ENCODE data around the gene IFI6. TPM values are rescaled to one million over a fixed set of nuclear protein-coding genes. Genes with fewer than 3 reads are reported as not detected.

IFI6 gene
- total RNA-seq, 1 donor from 2014 or later = 42.1 TPM

GRCh38 chr1:27650171-27650538, 21.8 kb downstream of the IFI6 start:
- no peak for DNase-seq (ENCODE audit: low read depth)
- no peaks in the 10 kb centered on the region for H3K27me3 ChIP-seq (ENCODE audit: control insufficient read depth, insufficient read depth, low read length)
- no peaks in the 10 kb centered on the region for H3K36me3 ChIP-seq (ENCODE audit: control insufficient read depth, insufficient read depth, low read length)
- TF ChIP-seq CTCF (IDR thresholded peaks at IDR 0.05; ENCODE audit: insufficient read depth, low read length, poor library complexity, severe bottlenecking) = no peak
- H3K4me3 ChIP-seq (ENCODE audit: low read depth, low read length) = no peak overlapping the region

- no peak for TF ChIP-seq CTCF (IDR thresholded peaks at IDR 0.05; ENCODE audit: insufficient read depth, low read length, poor library complexity, severe bottlenecking)
- DNase-seq (ENCODE audit: low read depth) = no peak
- H3K4me3 ChIP-seq (ENCODE audit: low read depth, low read length) = no peak overlapping the region
- H3K27me3 ChIP-seq (ENCODE audit: control insufficient read depth, insufficient read depth, low read length) = no peaks in the 10 kb centered on the region
- no peaks in the 10 kb centered on the region for H3K36me3 ChIP-seq (ENCODE audit: control insufficient read depth, insufficient read depth, low read length)
These were observed 22.7 kb downstream of the IFI6 start for GRCh38 chr1:27649306-27649635.

GRCh38 chr1:27648602-27649305, 23.2 kb downstream of the IFI6 start:
- Histone ChIP-seq H3K27me3 (ENCODE audit: control insufficient read depth, insufficient read depth, low read length) (no peaks in the 10 kb centered on the region), H3K36me3 (ENCODE audit: control insufficient read depth, insufficient read depth, low read length) (no peaks in the 10 kb centered on the region), H3K4me3 (ENCODE audit: low read depth, low read length) (no peak overlapping the region)
- DNase-seq (ENCODE audit: low read depth) = no peak
- no peak for TF ChIP-seq CTCF (IDR thresholded peaks at IDR 0.05; ENCODE audit: insufficient read depth, low read length, poor library complexity, severe bottlenecking)

- no peak overlapping the region for H3K4me3 ChIP-seq (ENCODE audit: low read depth, low read length)
- no peak for DNase-seq (ENCODE audit: low read depth)
- TF ChIP-seq CTCF (IDR thresholded peaks at IDR 0.05; ENCODE audit: insufficient read depth, low read length, poor library complexity, severe bottlenecking) = no peak
These were observed 24.7 kb downstream of the IFI6 start for GRCh38 chr1:27647328-27647727.

GRCh38 chr1:27646676-27647075, 25.3 kb downstream of the IFI6 start:
- TF ChIP-seq CTCF (IDR thresholded peaks at IDR 0.05; ENCODE audit: insufficient read depth, low read length, poor library complexity, severe bottlenecking) = no peak
- Histone ChIP-seq H3K36me3 (ENCODE audit: control insufficient read depth, insufficient read depth, low read length) (no peaks in the 10 kb centered on the region), H3K4me3 (ENCODE audit: low read depth, low read length) (no peak overlapping the region), H3K27me3 (ENCODE audit: control insufficient read depth, insufficient read depth, low read length) (no peaks in the 10 kb centered on the region)
- DNase-seq (ENCODE audit: low read depth) = no peak

More at GRCh38 chr1:27647328-27647727, 24.7 kb downstream of the IFI6 start:
- H3K27me3 ChIP-seq (ENCODE audit: control insufficient read depth, insufficient read depth, low read length) = no peaks in the 10 kb centered on the region
- H3K36me3 ChIP-seq (ENCODE audit: control insufficient read depth, insufficient read depth, low read length) = no peaks in the 10 kb centered on the region

- Histone ChIP-seq H3K27me3 (ENCODE audit: control insufficient read depth, insufficient read depth, low read length) (no peaks in the 10 kb centered on the region), H3K4me3 (ENCODE audit: low read depth, low read length) (no peak overlapping the region), H3K36me3 (ENCODE audit: control insufficient read depth, insufficient read depth, low read length) (no peaks in the 10 kb centered on the region)
- no peak for TF ChIP-seq CTCF (IDR thresholded peaks at IDR 0.05; ENCODE audit: insufficient read depth, low read length, poor library complexity, severe bottlenecking)
- no peak for DNase-seq (ENCODE audit: low read depth)
These were observed 26.9 kb downstream of the IFI6 start for GRCh38 chr1:27645071-27645415.

All from kidney epithelial cell (primary cell).